ENCODE data around the gene ERC1.

Gene ERC1

DNA sequence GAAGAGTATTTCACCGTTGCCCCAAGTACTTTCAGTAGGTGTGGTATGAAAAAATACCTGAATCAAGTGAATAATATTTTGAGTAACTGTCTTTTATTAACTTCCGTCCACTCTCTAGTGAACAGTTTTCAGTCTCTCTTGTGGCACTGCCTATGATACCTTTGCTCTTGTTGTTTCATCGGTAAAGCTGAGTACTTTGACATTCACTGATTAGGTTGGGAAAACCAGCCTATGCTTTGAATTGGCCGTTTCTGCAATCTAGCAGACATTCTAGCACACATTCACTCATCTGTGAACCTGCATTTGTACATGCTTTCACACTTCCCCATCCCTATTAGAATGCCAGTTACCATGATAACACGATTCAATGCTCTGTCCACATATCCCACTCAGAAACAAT, 386.1 kb downstream of the ERC1 start:
- Histone ChIP-seq H3K36me3 (replicated peaks; ENCODE audit: insufficient read depth, low read length) (no peaks in the 10 kb centered on the region), H3K27me3 (replicated peaks; ENCODE audit: insufficient read depth, low read length) (no peaks in the 10 kb centered on the region), H2AFZ (ENCODE audit: low read length) (no peak overlapping the region), H3K9ac (ENCODE audit: low read length) (no peak overlapping the region), H3K4me3 (ENCODE audit: low read length) (no peak overlapping the region), H3F3A (ENCODE audit: insufficient read depth, low read length) (no peaks in the 10 kb centered on the region), H3K4me2 (ENCODE audit: low read depth, low read length) (no peak overlapping the region), H4K20me1 (ENCODE audit: insufficient read depth, low read length) (no peaks in the 10 kb centered on the region), H3K27ac (ENCODE audit: low read length) (no peak overlapping the region), H3K9me2 (replicated peaks; ENCODE audit: insufficient read depth, low read length) (no peaks in the 10 kb centered on the region), H3K4me1 (ENCODE audit: low read length) (no peaks in the 10 kb centered on the region), H3K9me3 (replicated peaks; ENCODE audit: insufficient read depth, low read length) (no peaks in the 10 kb centered on the region), H3K79me2 (ENCODE audit: low read length) (no peaks in the 10 kb centered on the region)
- DNase-seq = no peak
- TF ChIP-seq, protein P1, sequence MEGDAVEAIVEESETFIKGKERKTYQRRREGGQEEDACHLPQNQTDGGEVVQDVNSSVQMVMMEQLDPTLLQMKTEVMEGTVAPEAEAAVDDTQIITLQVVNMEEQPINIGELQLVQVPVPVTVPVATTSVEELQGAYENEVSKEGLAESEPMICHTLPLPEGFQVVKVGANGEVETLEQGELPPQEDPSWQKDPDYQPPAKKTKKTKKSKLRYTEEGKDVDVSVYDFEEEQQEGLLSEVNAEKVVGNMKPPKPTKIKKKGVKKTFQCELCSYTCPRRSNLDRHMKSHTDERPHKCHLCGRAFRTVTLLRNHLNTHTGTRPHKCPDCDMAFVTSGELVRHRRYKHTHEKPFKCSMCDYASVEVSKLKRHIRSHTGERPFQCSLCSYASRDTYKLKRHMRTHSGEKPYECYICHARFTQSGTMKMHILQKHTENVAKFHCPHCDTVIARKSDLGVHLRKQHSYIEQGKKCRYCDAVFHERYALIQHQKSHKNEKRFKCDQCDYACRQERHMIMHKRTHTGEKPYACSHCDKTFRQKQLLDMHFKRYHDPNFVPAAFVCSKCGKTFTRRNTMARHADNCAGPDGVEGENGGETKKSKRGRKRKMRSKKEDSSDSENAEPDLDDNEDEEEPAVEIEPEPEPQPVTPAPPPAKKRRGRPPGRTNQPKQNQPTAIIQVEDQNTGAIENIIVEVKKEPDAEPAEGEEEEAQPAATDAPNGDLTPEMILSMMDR (IDR thresholded peaks at IDR 0.05; ENCODE audit: low read length) = no peak
- TF ChIP-seq EZH2 (optimal IDR thresholded peaks at IDR 0.05; ENCODE audit: low read depth, low read length) (no peak), EZH2phosphoT487 (IDR thresholded peaks at IDR 0.05; ENCODE audit: low read length) (no peak)

DNA sequence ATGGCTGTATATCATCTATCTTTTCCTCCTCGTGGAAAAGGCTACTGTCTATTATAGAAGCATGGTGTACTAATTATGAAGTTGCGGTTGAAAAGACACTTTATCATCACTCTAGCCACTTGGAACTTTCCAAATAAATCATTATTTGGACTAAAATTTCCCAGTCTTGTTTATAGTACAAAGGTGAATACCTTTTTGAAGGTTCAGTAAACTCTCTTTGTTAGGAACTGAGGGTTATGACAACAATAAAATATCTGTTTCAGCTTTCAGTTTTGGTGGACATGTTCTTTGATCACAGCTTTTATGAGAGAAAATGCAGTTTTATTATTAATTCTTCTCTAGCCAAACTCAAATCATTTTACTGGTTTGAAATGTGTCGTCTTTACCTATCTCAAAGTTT, 386.7 kb downstream of the ERC1 start:
- H3K4me2 ChIP-seq (ENCODE audit: low read depth, low read length) = no peak overlapping the region
- no peaks in the 10 kb centered on the region for H3K4me1 ChIP-seq (ENCODE audit: low read length)
- TF ChIP-seq EZH2 (optimal IDR thresholded peaks at IDR 0.05; ENCODE audit: low read depth, low read length) = no peak
- no peak for DNase-seq
- H3K79me2 ChIP-seq (ENCODE audit: low read length) = no peaks in the 10 kb centered on the region
- H3K9ac ChIP-seq (ENCODE audit: low read length) = no peak overlapping the region
- no peaks in the 10 kb centered on the region for H3F3A ChIP-seq (ENCODE audit: insufficient read depth, low read length)
- H3K36me3 ChIP-seq (replicated peaks; ENCODE audit: insufficient read depth, low read length) = no peaks in the 10 kb centered on the region
- H3K9me2 ChIP-seq (replicated peaks; ENCODE audit: insufficient read depth, low read length) = no peaks in the 10 kb centered on the region
- no peaks in the 10 kb centered on the region for H3K9me3 ChIP-seq (replicated peaks; ENCODE audit: insufficient read depth, low read length)
- H4K20me1 ChIP-seq (ENCODE audit: insufficient read depth, low read length) = no peaks in the 10 kb centered on the region
- H3K27me3 ChIP-seq (replicated peaks; ENCODE audit: insufficient read depth, low read length) = no peaks in the 10 kb centered on the region
- no peak overlapping the region for H2AFZ ChIP-seq (ENCODE audit: low read length)
- H3K27ac ChIP-seq (ENCODE audit: low read length) = no peak overlapping the region
- H3K4me3 ChIP-seq (ENCODE audit: low read length) = no peak overlapping the region

DNA sequence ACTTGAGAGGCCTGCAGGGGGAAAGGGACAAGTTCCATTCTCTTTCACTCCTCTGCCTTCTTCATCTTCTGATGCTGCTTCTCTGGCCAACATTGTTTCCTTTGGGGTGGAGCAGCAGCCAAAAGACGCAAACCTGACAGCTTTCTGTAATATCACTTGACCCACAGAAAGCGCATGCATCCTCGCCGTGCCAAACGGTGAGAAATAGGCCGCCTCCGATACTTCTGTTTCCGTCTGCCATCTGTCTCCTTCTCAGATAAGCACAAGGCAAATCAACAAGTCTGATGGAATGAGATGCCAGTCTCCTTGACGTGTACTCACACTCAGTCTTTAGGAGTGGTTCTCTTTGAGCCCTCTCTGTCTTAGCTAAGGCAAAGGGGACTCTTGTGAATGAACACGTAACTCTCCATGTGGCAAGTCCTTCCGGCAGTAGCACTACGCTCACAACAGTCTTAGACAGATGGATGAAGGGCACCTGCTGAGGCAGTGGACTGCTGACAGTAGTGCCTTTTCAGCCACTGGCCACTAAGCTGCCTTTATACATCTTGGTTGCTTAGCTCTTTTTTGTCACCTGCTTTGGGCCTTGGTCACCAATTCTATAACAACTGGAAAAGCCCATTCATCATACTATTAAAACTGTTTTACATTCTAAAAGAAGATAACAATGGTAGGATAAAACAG, 389.3 kb downstream of the ERC1 start:
- H3K36me3 ChIP-seq (replicated peaks; ENCODE audit: insufficient read depth, low read length) = no peaks in the 10 kb centered on the region
- no peaks in the 10 kb centered on the region for H3K4me1 ChIP-seq (ENCODE audit: low read length)
- H3K27me3 ChIP-seq (replicated peaks; ENCODE audit: insufficient read depth, low read length) = no peaks in the 10 kb centered on the region
- H3K4me2 ChIP-seq (ENCODE audit: low read depth, low read length) = no peak overlapping the region
- TF ChIP-seq, protein P1 (IDR thresholded peaks at IDR 0.05; ENCODE audit: low read length) = no peak
- H2AFZ ChIP-seq (ENCODE audit: low read length) = no peak overlapping the region
- no peak overlapping the region for H3K9ac ChIP-seq (ENCODE audit: low read length)
- H3K27ac ChIP-seq (ENCODE audit: low read length) = no peak overlapping the region
- H3K4me3 ChIP-seq (ENCODE audit: low read length) = no peak overlapping the region
- no peaks in the 10 kb centered on the region for H3K9me2 ChIP-seq (replicated peaks; ENCODE audit: insufficient read depth, low read length)
- H3K79me2 ChIP-seq (ENCODE audit: low read length) = no peaks in the 10 kb centered on the region
- no peak for DNase-seq
- no peaks in the 10 kb centered on the region for H3F3A ChIP-seq (ENCODE audit: insufficient read depth, low read length)
- no peaks in the 10 kb centered on the region for H4K20me1 ChIP-seq (ENCODE audit: insufficient read depth, low read length)
- H3K9me3 ChIP-seq (replicated peaks; ENCODE audit: insufficient read depth, low read length) = no peaks in the 10 kb centered on the region

DNA sequence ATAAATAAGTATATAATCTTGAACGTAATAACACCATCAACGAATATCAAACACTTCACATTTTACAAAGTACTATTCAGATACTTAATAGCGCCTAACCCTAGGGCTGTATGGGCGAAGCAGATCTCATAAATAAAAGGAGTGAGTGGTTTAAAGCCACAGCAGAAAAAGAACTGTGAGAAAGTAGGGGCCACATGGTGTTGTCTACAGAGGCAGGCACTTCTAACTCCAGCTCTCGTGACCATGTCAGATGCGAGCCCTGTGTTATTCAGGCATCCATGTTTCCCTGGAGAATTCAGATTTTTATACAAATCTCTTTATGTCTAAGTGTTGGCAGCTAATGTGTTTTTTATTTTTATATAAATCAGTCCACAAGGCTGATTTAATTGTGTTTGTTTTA, 391.1 kb downstream of the ERC1 start:
- no peaks in the 10 kb centered on the region for H3K9me3 ChIP-seq (replicated peaks; ENCODE audit: insufficient read depth, low read length)
- no peak overlapping the region for H3K9ac ChIP-seq (ENCODE audit: low read length)
- no peaks in the 10 kb centered on the region for H3K36me3 ChIP-seq (replicated peaks; ENCODE audit: insufficient read depth, low read length)
- no peaks in the 10 kb centered on the region for H4K20me1 ChIP-seq (ENCODE audit: insufficient read depth, low read length)
- H3K4me3 ChIP-seq (ENCODE audit: low read length) = no peak overlapping the region
- H3K27me3 ChIP-seq (replicated peaks; ENCODE audit: insufficient read depth, low read length) = no peaks in the 10 kb centered on the region
- no peaks in the 10 kb centered on the region for H3K4me1 ChIP-seq (ENCODE audit: low read length)
- H2AFZ ChIP-seq (ENCODE audit: low read length) = no peak overlapping the region
- H3K27ac ChIP-seq (ENCODE audit: low read length) = no peak overlapping the region
- no peak overlapping the region for H3K4me2 ChIP-seq (ENCODE audit: low read depth, low read length)
- H3F3A ChIP-seq (ENCODE audit: insufficient read depth, low read length) = no peaks in the 10 kb centered on the region
- no peaks in the 10 kb centered on the region for H3K79me2 ChIP-seq (ENCODE audit: low read length)
- DNase-seq = no peak
- TF ChIP-seq, protein P1 (IDR thresholded peaks at IDR 0.05; ENCODE audit: low read length) = no peak
- no peak for TF ChIP-seq EZH2phosphoT487 (IDR thresholded peaks at IDR 0.05; ENCODE audit: low read length)
- H3K9me2 ChIP-seq (replicated peaks; ENCODE audit: insufficient read depth, low read length) = no peaks in the 10 kb centered on the region

Data from MM.1S (cell line).